HG03196 (cell line): ENCODE results near the gene BLCAP.

Experiments used
- ATAC-seq: cut with Tn5 transposase; IDR thresholded peaks from one replicate; pipeline ENCODE4 v1.9.1; 2021; ENCODE audit not compliant: unreplicated experiment

The BLCAP gene

DNA sequence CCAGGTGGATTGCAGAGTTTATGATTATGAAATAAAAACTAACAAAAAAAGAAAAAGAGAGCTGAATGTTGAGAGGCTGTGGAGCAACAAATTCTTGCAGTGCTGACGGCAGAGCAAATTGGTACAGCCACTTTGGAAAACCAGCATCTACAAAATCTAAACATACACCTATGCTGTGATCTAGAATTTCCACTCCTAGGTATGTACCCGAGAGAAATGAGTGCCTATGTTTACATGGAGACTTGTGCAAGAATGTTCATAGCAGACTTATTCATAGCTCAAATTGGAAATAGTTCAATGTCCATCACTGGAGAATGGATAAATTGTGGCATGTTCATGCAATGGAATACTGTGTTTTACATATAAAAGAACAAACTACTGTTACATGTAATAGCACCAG lies 3.0 kb upstream of the BLCAP start:
- no peak for ATAC-seq

- ATAC-seq = no peak
Measured at GRCh38 chr20:37529968-37530600, 2.4 kb upstream of the BLCAP start.

DNA sequence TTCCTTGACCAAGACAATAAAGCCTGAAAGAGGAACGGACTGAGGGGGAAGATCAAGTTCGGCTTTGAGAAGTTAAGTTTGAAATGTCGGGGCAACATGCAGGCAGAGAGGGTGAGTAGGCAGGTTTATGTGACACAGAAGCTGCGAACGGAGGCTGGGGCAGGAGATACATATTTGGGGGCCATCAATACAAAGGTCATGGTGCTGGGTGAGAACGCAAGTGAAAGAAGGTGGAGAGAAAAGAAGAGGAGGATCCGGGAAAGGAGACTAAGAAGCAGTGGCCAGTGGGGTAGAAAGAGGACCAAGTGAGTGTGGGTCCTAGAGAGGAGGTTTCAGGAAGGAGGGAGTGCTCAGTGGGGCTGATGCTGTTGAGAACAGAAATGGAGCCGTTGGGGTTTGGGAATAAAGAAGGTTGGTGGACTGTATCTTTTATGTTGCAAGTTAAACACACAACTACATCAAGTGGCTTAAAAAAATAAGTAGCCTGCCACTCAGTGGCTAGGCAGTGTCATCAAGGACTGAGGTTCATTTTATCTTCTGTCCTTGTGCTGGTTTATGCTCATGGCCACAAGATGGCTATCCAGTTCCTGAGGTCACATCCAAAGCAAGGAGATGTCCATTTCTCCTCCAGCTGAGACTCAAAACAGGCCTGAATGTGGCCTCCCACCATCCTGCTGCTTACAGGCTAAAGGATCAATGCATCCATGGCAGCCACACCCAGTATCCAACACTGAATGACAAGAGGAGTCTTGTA lies 1.7 kb upstream of the BLCAP start:
- ATAC-seq = no peak

DNA sequence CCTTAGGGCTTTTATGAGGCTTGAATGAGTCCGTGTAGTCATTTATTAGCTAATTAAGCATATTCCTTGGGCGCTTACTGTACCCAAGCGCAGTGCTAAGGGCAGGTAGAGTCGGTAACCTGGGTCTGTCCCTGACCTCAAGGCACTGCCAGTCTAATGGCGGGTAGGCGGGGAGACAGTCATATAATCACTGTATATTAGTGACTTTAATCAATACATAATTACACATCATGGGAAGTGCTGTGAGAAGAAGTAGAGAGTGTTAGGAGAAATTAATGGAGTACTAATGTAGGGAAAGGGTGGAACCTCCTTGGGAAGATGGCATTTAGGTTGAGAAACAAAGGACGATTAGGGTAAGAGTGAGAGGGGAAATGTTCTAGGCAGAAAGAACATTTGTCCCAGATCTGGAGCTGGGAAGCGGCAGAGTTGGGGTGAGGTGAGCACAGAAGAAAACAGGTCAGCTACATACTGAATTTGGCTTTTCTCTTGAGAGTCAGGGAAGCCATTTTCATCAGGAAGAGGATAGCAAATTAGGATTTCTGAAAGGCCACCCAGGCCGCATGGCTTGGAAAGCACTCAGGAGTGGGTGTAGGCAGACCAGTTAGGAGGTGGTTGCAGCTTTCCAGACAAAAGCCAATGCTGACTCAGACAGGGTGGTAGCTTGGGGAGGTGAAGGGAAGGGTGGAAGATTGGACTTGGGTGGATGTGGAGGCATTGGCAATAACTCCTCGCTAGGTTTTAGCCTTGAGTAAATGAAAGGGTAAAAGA lies 954 bp upstream of the BLCAP start:
- no peak for ATAC-seq

DNA sequence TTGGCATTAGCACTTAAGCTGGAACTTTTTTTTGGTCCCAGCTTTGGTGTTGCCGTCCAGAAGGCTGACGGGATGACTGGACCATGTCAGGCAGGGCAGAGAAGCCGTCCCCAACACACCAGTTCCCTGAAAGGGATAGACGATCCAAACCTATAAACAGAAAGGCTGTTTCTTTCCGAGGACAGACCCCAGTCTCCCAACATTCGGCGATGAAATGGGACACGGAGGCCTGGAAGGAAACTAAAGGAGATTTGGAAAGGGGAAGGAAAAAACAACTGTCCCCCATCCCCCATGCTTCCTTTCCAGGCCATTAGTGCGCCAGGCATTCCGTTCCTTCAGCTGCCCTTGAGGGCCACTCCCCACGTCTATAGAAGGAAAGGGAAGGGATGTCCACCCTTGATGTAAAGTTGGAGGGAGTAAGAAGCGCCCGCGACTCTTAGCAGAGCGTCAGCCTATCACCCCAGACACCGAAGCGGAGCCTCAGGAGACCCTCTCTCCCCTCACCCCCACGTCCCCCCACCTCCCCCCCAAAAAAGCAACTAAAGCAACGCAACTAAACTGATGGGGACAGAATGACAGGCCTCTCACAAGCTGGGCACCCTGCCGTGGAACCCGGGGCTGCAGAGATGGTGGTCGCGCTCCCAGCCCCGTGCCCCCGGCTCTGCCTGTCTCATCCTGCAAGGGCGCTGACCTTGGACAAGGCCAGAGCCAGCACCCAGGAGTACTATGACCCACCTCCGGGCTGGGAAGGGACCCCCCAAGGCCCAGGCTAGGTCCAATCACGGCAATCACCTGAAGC lies 638 bp downstream of the BLCAP start:
- ATAC-seq = no peak

DNA sequence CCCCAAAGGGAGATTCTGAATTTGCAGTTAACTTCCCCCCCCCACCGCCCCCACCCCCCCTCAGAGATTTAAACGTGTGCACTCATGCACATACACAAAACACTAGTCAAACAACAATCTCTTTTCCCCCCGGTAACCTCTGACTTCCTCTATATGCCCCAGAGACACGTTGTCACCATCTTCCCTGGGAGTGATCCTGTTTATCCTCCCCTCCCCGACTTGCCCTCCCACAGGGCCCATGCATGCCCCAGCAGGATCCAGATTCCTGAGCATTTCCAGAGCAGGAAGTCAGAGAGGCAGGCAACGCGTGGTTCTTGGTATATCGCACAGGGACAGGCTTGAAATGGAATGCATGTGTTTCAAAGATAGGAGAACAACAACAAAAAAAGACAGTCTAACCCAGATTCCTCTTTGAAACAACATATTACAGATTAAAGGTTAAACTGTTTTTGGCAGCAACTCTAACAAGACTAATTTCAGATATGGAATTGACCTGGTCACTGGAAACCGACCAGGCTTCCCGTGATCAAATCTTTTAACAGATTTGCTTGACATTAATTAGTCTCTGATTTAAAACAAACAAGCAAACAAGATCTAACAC lies 1.3 kb downstream of the BLCAP start:
- ATAC-seq = no peak

GRCh38 chr20:37525810-37526209 lies 1.9 kb downstream of the BLCAP start:
- ATAC-seq = no peak

DNA sequence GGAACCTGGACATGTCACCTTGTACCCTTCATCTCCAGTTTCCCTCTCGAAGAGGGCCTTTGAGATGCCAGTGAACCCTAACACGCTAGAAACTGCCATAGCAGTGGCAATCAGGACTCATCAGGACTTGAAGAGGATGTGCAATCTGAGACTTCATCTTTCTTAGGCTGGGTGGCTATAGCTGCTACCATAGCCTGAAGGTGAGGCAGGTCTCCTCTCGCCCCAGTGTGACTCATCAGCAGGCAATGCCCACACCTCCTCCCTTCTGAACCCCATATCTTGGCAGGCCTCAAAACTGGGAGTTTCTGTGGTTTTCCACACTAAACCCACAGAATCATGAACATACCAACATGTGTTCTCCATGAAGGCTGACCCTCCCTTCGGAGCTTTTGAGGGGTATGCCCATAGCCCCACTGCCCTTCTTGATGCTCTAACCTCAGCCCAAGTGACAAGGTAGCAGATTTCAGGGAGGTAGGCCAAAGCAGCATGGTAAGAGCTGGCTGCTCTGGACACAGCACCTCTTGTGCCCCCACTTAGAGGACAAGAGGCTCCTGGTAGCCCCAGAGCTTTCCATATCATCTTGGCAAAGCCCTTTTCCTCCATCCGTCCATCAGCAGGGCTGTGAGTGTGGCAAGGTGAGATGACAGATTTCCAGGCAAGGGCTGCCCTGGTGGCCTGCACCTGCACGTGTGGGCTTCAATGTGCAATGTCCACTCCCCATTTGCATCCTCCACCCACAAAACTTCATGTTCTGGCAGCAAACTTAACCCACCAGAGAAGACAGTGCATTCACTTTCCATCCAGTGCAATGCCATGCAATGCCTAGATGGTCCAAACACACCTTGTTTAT lies 2.6 kb downstream of the BLCAP start:
- ATAC-seq = no peak

DNA sequence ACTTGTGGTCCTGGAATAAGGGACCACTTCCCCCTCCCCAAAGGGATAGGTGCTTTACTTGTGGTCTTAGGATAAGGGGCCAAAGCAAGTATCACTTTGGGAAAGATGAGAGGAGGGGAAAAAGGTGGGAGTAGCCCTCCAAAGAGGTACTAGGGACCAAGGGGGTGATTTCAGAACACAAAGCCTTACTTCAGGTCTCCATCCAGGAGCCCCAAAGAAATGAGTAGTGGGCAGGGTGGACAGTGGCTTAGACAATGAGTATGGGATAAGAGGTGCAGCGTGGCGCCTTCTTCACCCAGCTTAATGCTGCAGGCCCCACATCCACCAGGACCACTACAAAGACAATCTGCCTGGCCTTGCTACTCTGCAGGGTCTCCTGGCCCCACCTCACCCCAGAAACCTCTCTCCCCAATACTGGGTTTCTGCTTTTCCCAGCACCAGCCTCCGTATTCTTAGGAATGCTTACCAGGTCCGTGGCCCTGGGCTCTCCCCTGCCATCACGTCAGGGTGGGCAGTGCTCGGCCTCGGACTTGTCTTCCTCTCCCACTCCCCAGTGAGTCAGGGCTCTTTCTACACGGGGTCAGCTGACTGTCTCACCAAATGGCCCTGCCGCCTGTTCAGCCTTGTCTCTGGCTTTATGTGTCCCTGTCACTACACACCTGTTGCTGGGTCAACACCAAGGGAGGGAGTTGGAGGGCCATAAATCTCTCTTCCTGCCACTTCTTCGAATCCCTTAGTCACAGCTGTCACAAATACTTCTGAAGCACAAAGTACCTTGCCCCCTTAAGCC lies 3.6 kb downstream of the BLCAP start:
- no peak for ATAC-seq

DNA sequence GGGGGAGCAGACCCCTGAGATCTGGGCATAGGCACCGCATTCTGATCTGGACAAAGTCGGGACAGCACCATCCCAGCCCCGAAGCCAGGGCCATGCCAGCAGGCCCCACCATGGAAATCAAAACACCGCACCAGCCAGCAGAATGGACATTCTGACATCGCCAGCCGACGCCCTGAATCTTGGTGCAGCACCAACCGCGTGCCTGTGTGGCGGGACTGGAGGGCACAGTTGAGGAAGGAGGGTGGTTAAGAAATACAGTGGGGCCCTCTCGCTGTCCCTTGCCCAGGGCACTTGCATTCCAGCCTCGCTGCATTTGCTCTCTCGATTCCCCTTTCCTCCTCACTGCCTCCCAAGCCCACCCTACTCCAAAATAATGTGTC lies 4.7 kb downstream of the BLCAP start:
- ATAC-seq = no peak

- no peak for ATAC-seq
Measured at GRCh38 chr20:37522260-37523011, 5.2 kb downstream of the BLCAP start.

DNA sequence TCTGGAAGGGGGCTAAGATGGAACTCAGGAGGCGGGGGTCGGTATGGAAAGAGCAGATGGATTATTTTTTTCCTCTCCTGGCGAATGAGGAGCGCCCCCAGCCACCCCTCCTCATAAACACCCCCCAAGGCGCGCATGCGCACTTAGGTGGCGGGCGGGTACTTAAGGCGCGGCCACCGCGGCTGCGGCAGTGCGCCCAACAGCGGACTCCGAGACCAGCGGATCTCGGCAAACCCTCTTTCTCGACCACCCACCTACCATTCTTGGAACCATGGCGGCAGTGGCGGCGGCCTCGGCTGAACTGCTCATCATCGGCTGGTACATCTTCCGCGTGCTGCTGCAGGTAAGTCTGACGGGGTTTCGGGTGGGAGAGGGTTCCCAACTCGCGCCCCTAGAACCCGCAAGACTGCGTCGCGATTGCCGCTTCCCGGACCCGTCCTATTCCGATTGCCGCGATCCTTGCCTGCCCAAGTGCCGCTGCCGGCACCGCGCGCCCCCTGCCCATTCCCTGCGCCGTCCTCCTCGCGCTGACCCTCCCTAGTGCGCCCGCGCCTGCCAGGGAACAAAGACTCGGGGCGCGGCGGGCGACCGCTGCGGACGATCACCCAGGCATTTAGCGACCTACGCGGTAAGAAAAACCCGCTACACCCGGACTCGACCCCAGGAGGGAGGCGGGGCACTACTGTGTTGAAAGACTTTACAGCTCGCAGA lies 6.5 kb downstream of the BLCAP start, which contains the start of gene NNAT:
NNAT (plus strand) TSS at position 190 of the 711 bp plus-strand sequence; CDS start at position 272, 82 bp downstream.
- ATAC-seq = no peak

DNA sequence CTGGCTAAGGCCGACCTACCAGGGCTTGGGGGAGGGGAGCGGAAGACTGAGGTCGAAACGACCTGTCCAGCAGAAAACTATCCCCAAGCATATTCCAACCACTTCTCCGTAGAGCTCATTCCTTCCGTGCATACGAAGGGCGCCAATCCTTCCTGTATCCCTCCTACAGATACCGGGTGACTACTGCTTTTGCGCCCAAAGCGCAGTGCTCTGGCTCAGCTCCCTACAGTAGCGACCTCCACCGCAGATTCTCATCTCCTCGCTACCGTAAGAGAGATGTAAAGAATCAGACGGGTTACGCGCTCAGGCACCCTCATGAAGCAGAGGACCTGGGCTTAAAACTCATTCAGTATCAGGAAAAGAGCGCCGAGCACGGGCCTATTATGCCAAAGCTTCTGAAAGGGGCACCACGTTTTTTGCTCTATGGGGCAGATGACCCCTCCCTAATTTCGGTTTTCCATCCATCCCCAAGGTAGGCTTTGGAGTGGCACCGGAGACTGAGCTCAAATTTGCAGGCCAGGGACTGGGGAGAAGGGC lies 7.2 kb downstream of the BLCAP start:
- no peak for ATAC-seq

DNA sequence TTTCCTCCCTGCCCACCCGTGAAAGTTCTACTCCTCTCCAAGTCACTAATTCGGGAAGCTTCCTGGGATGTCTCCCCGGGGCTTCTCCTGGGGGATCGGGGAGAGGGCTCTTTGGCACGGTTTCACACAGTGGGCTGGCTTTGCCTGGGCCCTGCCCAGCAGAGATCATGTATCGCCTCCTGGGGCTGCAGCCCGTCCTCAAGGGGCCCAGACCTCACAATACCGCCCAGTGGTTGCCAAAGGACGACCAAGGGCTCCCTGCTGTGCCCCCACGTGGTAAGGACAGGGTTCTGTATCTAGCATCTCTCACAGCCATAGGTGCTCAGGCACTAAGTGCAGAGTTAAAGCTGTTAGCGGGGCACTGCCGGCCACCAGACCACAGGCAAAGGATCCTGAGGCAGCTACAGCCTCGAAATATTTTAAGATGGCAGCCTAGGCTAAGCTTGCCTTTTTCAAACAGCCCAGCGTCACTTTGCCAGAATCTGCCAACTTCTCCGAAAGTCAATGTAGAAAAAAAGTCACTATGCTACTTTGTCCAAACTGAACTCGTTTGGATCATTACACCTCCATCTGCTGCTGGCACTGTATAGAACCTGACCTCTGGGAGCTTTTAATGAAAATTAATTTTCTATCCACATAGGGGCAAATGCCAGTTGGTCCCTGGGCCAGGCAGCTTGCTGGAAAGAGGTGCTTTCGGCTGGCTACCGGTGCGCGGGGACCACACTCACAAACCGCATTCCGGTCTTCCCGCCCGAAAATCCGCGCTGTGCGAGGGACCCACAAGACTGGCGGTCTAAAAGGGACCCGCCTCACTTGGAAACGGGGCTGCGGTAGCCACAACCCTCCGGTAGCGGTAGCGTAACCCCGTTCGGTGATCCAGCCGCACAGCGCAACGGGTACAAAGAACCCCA lies 7.9 kb downstream of the BLCAP start:
- no peak for ATAC-seq

DNA sequence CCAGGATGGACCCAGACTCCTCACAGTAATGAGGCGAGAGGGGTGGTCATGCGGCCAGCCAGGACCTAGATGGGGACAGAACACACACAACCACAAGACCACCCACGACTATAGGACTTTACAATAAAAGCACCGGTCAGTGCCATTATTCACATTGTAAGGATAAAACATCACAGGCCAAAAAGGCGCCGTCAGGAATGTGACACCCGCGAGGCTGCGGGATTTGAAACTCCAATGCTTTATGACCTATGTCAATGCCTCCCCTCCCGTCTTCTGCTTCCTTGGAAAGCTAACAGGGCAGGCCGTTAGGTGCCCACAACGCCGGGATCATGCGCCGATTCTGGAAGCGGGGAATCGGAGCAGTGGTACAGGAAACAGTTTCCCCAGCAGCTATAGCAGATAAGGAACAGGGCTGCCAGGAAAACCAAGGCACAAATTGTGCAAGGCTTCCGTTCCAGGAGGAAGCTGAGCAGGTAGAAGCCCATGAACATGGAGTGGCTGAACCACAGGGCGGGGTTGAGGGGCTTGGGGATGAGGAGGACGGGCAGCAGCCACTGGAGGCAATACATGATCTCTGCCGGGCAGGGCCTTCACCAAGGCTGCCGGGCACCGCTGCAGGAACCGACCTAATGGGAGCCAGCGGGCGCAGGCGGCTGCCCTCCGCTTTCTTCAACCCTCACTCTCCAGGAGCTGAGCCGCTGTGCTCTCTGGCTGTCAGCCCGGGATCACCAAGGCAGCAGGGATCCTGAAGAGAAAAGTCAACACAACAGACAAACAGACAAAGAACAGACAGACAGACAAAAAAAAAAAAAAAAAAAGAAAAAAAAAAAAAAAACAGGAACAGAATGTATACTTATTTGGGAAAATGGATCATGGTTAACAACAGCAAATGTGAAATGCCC lies 8.8 kb downstream of the BLCAP start:
- no peak for ATAC-seq
